ENCODE results near the gene PMS2. TPM values are rescaled to one million over a fixed set of nuclear protein-coding genes. Genes with fewer than 3 reads are reported as not detected.
"Not testable (repeated sequence)": the region's sequence is repeated elsewhere in the genome, so short reads cannot be mapped to it uniquely, and the experiment has no call there.

The PMS2 gene
- total RNA-seq, 4 donors from 2014 or later = 11.5 to 22.7 (median 12.8) TPM

- not testable (repeated sequence) for H3K27ac ChIP-seq; H3K27me3 ChIP-seq; H3K4me3 ChIP-seq; DNase-seq (ENCODE audit: low spot score in 2 of 2); H3K4me1 ChIP-seq; H3K36me3 ChIP-seq; H3K9me3 ChIP-seq
- WGBS, 2 donors = 94% methylated on average over 14 of the region's 14 CpGs
Measured at GRCh38 chr7:5931250-5931649, 77.6 kb downstream of the PMS2 start.

- not testable (repeated sequence) for H3K4me3 ChIP-seq; H3K9me3 ChIP-seq; H3K36me3 ChIP-seq; H3K4me1 ChIP-seq; H3K27me3 ChIP-seq; H3K27ac ChIP-seq; DNase-seq (ENCODE audit: low spot score in 2 of 2)
- no CpG with 5 or more reads among the region's 10 CpGs for WGBS, 2 donors
Measured at GRCh38 chr7:5930290-5930689, 78.6 kb downstream of the PMS2 start.

DNA sequence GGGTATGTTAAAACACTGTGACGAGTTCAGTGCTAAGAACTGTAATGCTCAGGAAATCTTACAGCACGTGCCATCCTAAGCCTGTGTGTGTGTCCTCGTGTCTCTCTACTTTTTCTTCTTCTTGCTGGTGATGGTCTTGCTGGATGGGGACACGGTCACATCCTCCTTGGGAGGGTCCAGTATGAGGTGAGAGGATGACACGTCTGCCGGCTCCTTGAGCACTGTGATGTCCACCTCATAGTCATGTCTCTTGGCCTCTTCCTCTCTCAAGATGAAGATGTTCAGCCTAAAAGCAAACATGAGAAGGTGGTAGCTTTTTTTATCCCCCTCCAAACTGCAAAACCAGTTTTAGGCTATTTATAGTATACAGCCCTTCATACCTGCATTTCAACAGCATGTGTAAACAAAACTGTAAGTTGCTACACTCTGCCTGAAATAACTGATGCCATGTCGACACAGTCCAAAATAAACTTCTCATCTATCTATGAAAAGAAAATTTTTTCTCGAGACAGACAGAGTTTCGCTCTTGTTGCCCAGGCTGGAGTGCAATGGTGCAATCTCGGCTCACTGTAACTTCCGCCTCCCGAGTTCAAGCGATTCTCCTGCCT, 82.5 kb downstream of the PMS2 start:
- WGBS, 2 donors = no CpG with 5 or more reads among the region's 13 CpGs
- not testable (repeated sequence) for H3K9me3 ChIP-seq; H3K27ac ChIP-seq; DNase-seq (ENCODE audit: low spot score in 2 of 2); H3K36me3 ChIP-seq; H3K4me3 ChIP-seq; H3K27me3 ChIP-seq; H3K4me1 ChIP-seq

- not testable (repeated sequence) for DNase-seq (ENCODE audit: low spot score in 2 of 2); H3K4me1 ChIP-seq; H3K27ac ChIP-seq; H3K9me3 ChIP-seq; H3K4me3 ChIP-seq; H3K36me3 ChIP-seq; H3K27me3 ChIP-seq
- no CpG with 5 or more reads among the region's 12 CpGs for WGBS, 2 donors
Measured at GRCh38 chr7:5924630-5925029, 84.2 kb downstream of the PMS2 start.

GRCh38 chr7:5924180-5924579, 84.7 kb downstream of the PMS2 start:
- not testable (repeated sequence) for H3K4me1 ChIP-seq; H3K27me3 ChIP-seq; H3K9me3 ChIP-seq; H3K27ac ChIP-seq; DNase-seq (ENCODE audit: low spot score in 2 of 2); H3K4me3 ChIP-seq; H3K36me3 ChIP-seq
- no CpG with 5 or more reads among the region's 2 CpGs for WGBS, 2 donors

Small RNAs within 50 kb of the gene (small RNA-seq; reads per million reads assigned to genes)
- not detected for gene RF00019
- gene RNU6-218P = not detected
- 0.75 reads per million for gene SNORA80D

Other genes with a start within 250 kb of the PMS2 start
- gene RNF216, start 227.4 kb downstream of the PMS2 start, total RNA-seq = 10 to 100 TPM; 33.5 to 43.8 (median 36.9) TPM
- not detected for gene OCM, start 128.3 kb downstream of the PMS2 start, total RNA-seq
- 10 to 100 TPM; 30.8 to 44.1 (median 38.1) TPM for gene CCZ1, start 110.3 kb downstream of the PMS2 start, total RNA-seq
- gene RSPH10B, start 38.4 kb downstream of the PMS2 start, total RNA-seq = under 1 TPM in 1 of 4 donors, not detected in 3; 0.20 TPM
- gene AIMP2, start 223 bp upstream of the PMS2 start, total RNA-seq = 10 to 100 TPM; 28.7 to 36.9 (median 34.7) TPM
- under 1 TPM in 1 of 4 donors, not detected in 3; 0.63 TPM for gene ANKRD61, start 22.3 kb upstream of the PMS2 start, total RNA-seq
- 100 to 1,000 TPM; 141 to 252 (median 221) TPM for gene EIF2AK1, start 50.1 kb upstream of the PMS2 start, total RNA-seq
- 10 to 100 TPM in 3 of 4 donors, 1 to 10 TPM in 1; 8.8 to 18.3 (median 11.6) TPM for gene USP42, start 95.9 kb upstream of the PMS2 start, total RNA-seq

All from tibial nerve (tissue), 4 donors.